Measurements from ENCODE around the gene LANCL2. TPM values are rescaled to one million over a fixed set of nuclear protein-coding genes. Genes with fewer than 3 reads are reported as not detected.
A peak's percentile ranks its signal among the peaks of the same experiment; 100 is the strongest.

The LANCL2 gene
- total and polyA plus RNA-seq, 4 donors: 6.2 to 11.9 (median 10.8) TPM

- Histone ChIP-seq H3K4me1 (ENCODE audit: control insufficient read depth in 4 of 4, insufficient read depth in 4 of 4, low read length in 3 of 4) (peaks cover 1 to 37% (median 24%) of the 10 kb centered on the region in 4 donors), H3K27ac (ENCODE audit: low read depth in 1 of 2, low read length in 2 of 2) (peak overlapping the region; percentile 24 to 54), H3K27me3 (ENCODE audit: control insufficient read depth in 4 of 4, insufficient read depth in 4 of 4, low read length in 3 of 4) (no peaks in the 10 kb centered on the region), H3K36me3 (ENCODE audit: control insufficient read depth in 4 of 4, insufficient read depth in 3 of 4, low read depth in 1 of 4, low read length in 3 of 4) (peaks cover 0 to 11% (median 1%) of the 10 kb centered on the region in 4 donors), H3K9me3 (ENCODE audit: control insufficient read depth in 4 of 4, low read length in 3 of 4) (no peaks in the 10 kb centered on the region), H3K9ac (ENCODE audit: low read depth in 1 of 2, low read length in 2 of 2) (no peak overlapping the region), H3K4me3 (ENCODE audit: low read depth in 1 of 3, low read length in 3 of 3) (no peak overlapping the region)
- 28% methylated on average over 3 of the region's 3 CpGs for WGBS
- peak in 1 of 2 donors; percentile 4 for TF ChIP-seq RAD21 (IDR thresholded peaks at IDR 0.05)
- TF ChIP-seq HNF4A (conservative IDR thresholded peaks at IDR 0.05): peak in 1 of 2 donors; percentile 9
- TF ChIP-seq CTCF (IDR thresholded peaks at IDR 0.05; ENCODE audit: low read depth, low read length, missing input control): no peak
- no peak for TF ChIP-seq REST (IDR thresholded peaks at IDR 0.05)
- no peak for DNase-seq (ENCODE audit: low spot score)
Measured at GRCh38 chr7:55409482-55410225, 44.5 kb downstream of the LANCL2 start.

GRCh38 chr7:55410667-55411239, 45.6 kb downstream of the LANCL2 start:
- Histone ChIP-seq H3K4me1 (ENCODE audit: control insufficient read depth in 4 of 4, insufficient read depth in 4 of 4, low read length in 3 of 4) (peaks cover 1 to 37% (median 24%) of the 10 kb centered on the region in 4 donors), H3K27me3 (ENCODE audit: control insufficient read depth in 4 of 4, insufficient read depth in 4 of 4, low read length in 3 of 4) (no peaks in the 10 kb centered on the region), H3K4me3 (ENCODE audit: low read depth in 1 of 3, low read length in 3 of 3) (no peak overlapping the region), H3K9me3 (ENCODE audit: control insufficient read depth in 4 of 4, low read length in 3 of 4) (no peaks in the 10 kb centered on the region), H3K9ac (ENCODE audit: low read depth in 1 of 2, low read length in 2 of 2) (no peak overlapping the region), H3K27ac (ENCODE audit: low read depth in 1 of 2, low read length in 2 of 2) (no peak overlapping the region), H3K36me3 (ENCODE audit: control insufficient read depth in 4 of 4, insufficient read depth in 3 of 4, low read depth in 1 of 4, low read length in 3 of 4) (peaks cover 0 to 4% (median 1%) of the 10 kb centered on the region in 4 donors)
- 95% methylated on average over 4 of the region's 4 CpGs for WGBS
- TF ChIP-seq FOXA2 (IDR thresholded peaks at IDR 0.05) (no peak), NR2F2 (IDR thresholded peaks at IDR 0.05) (no peak), JUND (IDR thresholded peaks at IDR 0.05) (no peak), GABPA (IDR thresholded peaks at IDR 0.05 in 1 of 2, conservative IDR thresholded peaks at IDR 0.05 in 1 of 2) (no peak)
- no peak for DNase-seq (ENCODE audit: low spot score)

- Histone ChIP-seq H3K9me3 (ENCODE audit: control insufficient read depth in 4 of 4, low read length in 3 of 4) (no peaks in the 10 kb centered on the region), H3K9ac (ENCODE audit: low read depth in 1 of 2, low read length in 2 of 2) (no peak overlapping the region), H3K4me1 (ENCODE audit: control insufficient read depth in 4 of 4, insufficient read depth in 4 of 4, low read length in 3 of 4) (peaks cover 1 to 37% (median 24%) of the 10 kb centered on the region in 4 donors), H3K27ac (ENCODE audit: low read depth in 1 of 2, low read length in 2 of 2) (peak overlapping the region; percentile 46 to 65), H3K36me3 (ENCODE audit: control insufficient read depth in 4 of 4, insufficient read depth in 3 of 4, low read depth in 1 of 4, low read length in 3 of 4) (peaks cover 0 to 2% (median 0%) of the 10 kb centered on the region in 4 donors), H3K4me3 (ENCODE audit: low read depth in 1 of 3, low read length in 3 of 3) (no peak overlapping the region), H3K27me3 (ENCODE audit: control insufficient read depth in 4 of 4, insufficient read depth in 4 of 4, low read length in 3 of 4) (no peaks in the 10 kb centered on the region)
- WGBS: 37% methylated on average over 12 of the region's 12 CpGs
- no peak for DNase-seq (ENCODE audit: low spot score)
- TF ChIP-seq FOXA1 (IDR thresholded peaks at IDR 0.05): no peak
- no peak for TF ChIP-seq GABPA (IDR thresholded peaks at IDR 0.05 in 1 of 2, conservative IDR thresholded peaks at IDR 0.05 in 1 of 2)
- no peak for TF ChIP-seq TAF1 (conservative IDR thresholded peaks at IDR 0.05)
- TF ChIP-seq YY1 (IDR thresholded peaks at IDR 0.05): peak; percentile 45
- no peak for TF ChIP-seq EGR1 (IDR thresholded peaks at IDR 0.05; ENCODE audit: low read depth in 2 of 2)
- TF ChIP-seq REST (IDR thresholded peaks at IDR 0.05): no peak
- peak; percentile 23 for TF ChIP-seq NR2F2 (IDR thresholded peaks at IDR 0.05)
- TF ChIP-seq ZBTB33 (IDR thresholded peaks at IDR 0.05): no peak
- TF ChIP-seq SP1 (IDR thresholded peaks at IDR 0.05): peak; percentile 76
- TF ChIP-seq HNF4G (IDR thresholded peaks at IDR 0.05): peak; percentile 21
Measured at GRCh38 chr7:55411844-55412243, 46.7 kb downstream of the LANCL2 start.
